ENCODE measurements around the gene RNF103. TPM values are rescaled to one million over a fixed set of nuclear protein-coding genes. Genes with fewer than 3 reads are reported as not detected.
"Not testable (repeated sequence)": the region's sequence is repeated elsewhere in the genome, so short reads cannot be mapped to it uniquely, and the experiment has no call there.

Gene RNF103
- total RNA-seq, 1 experiment from 2014 or later: 29.3 TPM

- Histone ChIP-seq H3K9me3 (replicated peaks) (no peaks in the 10 kb centered on the region), H3K4me3 (no peak overlapping the region), H3K27me3 (no peaks in the 10 kb centered on the region), H3K36me3 (peaks cover 59% of the 10 kb centered on the region), H3K4me1 (no peaks in the 10 kb centered on the region), H3K27ac (no peak overlapping the region)
- no peak for DNase-seq
Measured at GRCh38 chr2:86615596-86615995, 8.1 kb downstream of the RNF103 start.

DNA sequence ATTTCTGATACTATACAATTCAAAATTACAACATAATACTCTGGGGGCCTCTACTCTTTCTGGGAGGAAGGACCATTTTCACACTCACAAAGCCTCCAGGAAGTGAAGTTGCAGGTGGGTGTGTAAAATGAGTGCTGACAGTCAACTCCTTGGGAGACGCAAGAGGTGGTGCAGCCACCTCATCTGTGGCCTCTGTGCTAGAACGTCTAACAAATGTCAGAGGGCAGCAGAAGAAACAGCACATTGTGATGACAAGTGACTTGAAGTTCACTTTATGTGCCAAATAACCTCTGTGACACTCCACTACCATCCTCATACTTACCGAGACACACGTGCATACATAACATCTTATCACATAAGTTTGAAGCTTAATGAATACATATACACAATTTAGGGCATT, 10.2 kb downstream of the RNF103 start:
- H3K27me3 ChIP-seq: no peaks in the 10 kb centered on the region
- DNase-seq: no peak
- H3K4me3 ChIP-seq: no peak overlapping the region
- H3K9me3 ChIP-seq (replicated peaks): no peaks in the 10 kb centered on the region
- H3K4me1 ChIP-seq: no peaks in the 10 kb centered on the region
- H3K27ac ChIP-seq: no peak overlapping the region
- H3K36me3 ChIP-seq: peaks cover 58% of the 10 kb centered on the region

DNA sequence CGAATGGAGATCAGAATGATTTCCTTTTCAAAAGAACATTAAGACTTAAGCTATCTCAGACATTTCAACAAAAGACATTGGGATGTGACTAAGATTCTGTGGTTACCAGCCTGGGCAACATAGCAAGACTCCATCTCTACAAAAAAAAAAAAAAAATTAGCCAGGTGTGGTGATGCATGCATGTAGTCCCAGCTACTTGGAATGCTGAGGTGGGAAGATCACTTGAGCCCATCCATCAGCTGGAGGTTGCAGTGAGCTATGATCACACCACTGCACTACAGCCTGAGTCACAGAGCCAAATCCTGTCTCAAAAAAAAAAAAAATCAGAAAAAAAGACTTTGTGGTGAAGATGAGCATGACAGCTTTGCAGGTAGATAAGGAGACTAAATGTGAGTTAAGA, 12.8 kb downstream of the RNF103 start:
- H3K27ac ChIP-seq: no peak overlapping the region
- no peak for DNase-seq
- no peaks in the 10 kb centered on the region for H3K4me1 ChIP-seq
- no peak overlapping the region for H3K4me3 ChIP-seq
- H3K9me3 ChIP-seq (replicated peaks): no peaks in the 10 kb centered on the region
- no peaks in the 10 kb centered on the region for H3K27me3 ChIP-seq
- peaks cover 49% of the 10 kb centered on the region for H3K36me3 ChIP-seq

DNA sequence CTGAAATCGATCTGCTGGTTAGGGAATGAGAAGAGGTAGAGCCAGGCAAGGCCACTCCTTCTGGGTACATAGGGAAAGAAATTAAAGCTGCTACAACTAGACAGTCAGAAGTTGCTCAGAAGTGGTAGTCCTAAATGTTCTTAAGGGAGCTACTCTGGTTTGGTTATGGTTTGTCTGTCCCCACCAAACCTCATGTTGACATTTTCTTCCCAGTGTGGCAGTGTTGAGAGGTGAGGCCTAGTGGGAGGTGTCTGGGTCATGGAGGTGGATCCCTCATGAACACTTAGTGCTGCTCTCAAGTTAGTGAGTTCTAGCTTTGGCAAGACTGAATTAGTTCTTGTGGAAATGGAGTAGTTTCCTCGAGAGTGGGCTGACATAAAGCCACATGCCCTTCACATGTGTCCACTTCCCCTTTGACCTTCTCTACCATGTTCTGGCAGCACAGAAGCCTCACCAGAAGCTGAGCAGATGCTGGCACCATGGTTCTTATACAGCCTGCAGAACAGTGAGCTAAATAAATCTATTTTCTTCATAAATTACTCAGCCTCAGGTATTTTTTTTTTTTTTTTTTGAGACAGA, 14.7 kb downstream of the RNF103 start:
- Histone ChIP-seq H3K9me3 (replicated peaks) (no peaks in the 10 kb centered on the region), H3K4me3 (no peak overlapping the region), H3K27me3 (no peaks in the 10 kb centered on the region), H3K27ac (no peak overlapping the region), H3K4me1 (no peaks in the 10 kb centered on the region), H3K36me3 (peaks cover 47% of the 10 kb centered on the region)
- DNase-seq: no peak

DNA sequence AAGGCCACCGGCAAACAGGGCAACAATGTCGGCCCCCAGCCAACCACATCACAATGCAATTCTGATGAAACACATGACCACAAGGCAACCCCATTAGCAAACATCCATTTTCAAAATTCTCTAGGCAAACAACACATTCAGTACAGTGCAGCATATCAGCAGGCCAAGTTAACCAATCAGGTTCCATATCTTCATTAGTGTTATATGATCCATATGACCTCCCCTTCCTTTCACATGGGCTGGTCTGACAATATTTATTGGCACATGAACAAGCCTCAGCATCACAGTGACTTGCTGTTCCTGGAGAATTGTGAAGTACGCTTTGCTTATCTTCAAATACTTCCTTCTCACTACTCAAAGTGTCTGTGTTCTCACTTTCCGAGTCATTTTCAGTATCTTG, 19.8 kb downstream of the RNF103 start:
- H3K27me3 ChIP-seq: no peaks in the 10 kb centered on the region
- DNase-seq: no peak
- peaks cover 4% of the 10 kb centered on the region; the same call in 1 of the 2 replicates for H3K9me3 ChIP-seq (replicated peaks)
- H3K27ac ChIP-seq: no peak overlapping the region
- no peaks in the 10 kb centered on the region for H3K4me1 ChIP-seq
- H3K4me3 ChIP-seq: no peak overlapping the region
- peaks cover 28% of the 10 kb centered on the region for H3K36me3 ChIP-seq

DNA sequence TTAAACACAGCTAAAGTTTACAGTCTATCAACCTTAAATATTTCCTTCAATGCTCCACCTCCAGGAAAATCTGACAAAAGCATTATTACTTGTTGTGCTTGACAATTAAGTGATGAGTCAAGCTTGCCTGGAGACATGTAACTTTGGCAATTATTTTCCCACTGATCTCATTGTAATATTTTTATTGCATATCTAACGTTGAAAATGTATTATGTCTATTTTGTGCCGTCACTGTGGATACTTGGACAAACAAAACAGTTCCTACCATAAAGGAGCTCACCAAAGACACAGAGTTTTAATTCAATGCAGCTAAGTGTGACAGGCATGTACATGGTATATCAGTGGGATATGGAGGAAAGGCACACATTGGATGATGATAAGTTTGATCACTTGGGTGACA, 24.7 kb downstream of the RNF103 start:
- H3K4me1 ChIP-seq: no peaks in the 10 kb centered on the region
- no peaks in the 10 kb centered on the region for H3K27me3 ChIP-seq
- H3K4me3 ChIP-seq: no peak overlapping the region
- no peak overlapping the region for H3K27ac ChIP-seq
- peaks cover 8% of the 10 kb centered on the region; the same call in 1 of the 2 replicates for H3K9me3 ChIP-seq (replicated peaks)
- H3K36me3 ChIP-seq: peaks cover 7% of the 10 kb centered on the region
- DNase-seq: no peak

GRCh38 chr2:86596118-86596517, 27.5 kb downstream of the RNF103 start:
- no peaks in the 10 kb centered on the region for H3K27me3 ChIP-seq
- peaks cover 7% of the 10 kb centered on the region; the same call in 1 of the 2 replicates for H3K9me3 ChIP-seq (replicated peaks)
- no peak overlapping the region for H3K4me3 ChIP-seq
- no peak overlapping the region for H3K27ac ChIP-seq
- no peak for DNase-seq
- no peaks in the 10 kb centered on the region for H3K36me3 ChIP-seq
- H3K4me1 ChIP-seq: no peaks in the 10 kb centered on the region

GRCh38 chr2:86593266-86593665, 30.4 kb downstream of the RNF103 start:
- Histone ChIP-seq H3K27me3 (no peaks in the 10 kb centered on the region), H3K4me3 (no peak overlapping the region), H3K27ac (no peak overlapping the region), H3K9me3 (replicated peaks) (no peaks in the 10 kb centered on the region; the same call in 1 of the 2 replicates), H3K4me1 (no peaks in the 10 kb centered on the region), H3K36me3 (no peaks in the 10 kb centered on the region)
- no peak for DNase-seq

DNA sequence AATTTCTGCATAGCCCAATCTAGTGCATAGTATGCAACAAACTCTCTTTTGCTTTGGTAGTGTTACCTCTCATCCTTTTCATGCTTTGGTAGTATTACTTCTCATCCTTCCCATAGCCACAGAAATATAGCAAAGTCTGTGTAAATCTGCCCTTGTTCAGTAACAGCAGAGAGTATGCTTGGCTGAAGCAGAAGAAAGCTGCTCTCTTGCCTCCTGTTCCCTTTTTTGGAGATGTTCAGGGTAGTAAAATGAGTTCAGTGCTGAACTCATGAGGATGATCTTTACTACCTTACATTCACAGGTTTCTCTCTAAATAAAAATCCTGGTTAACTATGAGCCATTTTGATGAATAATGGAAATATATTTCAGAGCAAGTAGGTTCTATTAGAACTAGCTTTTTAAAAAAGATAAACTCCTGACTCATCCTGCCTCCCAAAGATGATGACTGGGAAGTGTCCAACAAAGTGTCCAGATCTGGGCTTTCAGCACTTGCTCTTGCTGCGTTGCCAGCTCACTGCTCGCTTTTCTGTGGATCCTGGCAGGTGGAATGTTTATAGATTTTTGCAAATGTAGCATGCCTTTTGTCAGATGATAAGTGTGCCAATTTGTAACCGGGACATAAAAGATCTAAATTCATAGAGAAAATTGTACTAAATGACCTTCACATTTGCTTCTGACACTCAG, 31.0 kb downstream of the RNF103 start:
- H3K27me3 ChIP-seq: no peaks in the 10 kb centered on the region
- DNase-seq: no peak
- H3K27ac ChIP-seq: no peak overlapping the region
- H3K9me3 ChIP-seq (replicated peaks): no peaks in the 10 kb centered on the region
- H3K4me1 ChIP-seq: no peaks in the 10 kb centered on the region
- no peaks in the 10 kb centered on the region for H3K36me3 ChIP-seq
- H3K4me3 ChIP-seq: no peak overlapping the region

GRCh38 chr2:86589701-86590100, 34.0 kb downstream of the RNF103 start:
- H3K27me3 ChIP-seq; H3K27ac ChIP-seq; H3K4me3 ChIP-seq; H3K4me1 ChIP-seq; DNase-seq; H3K9me3 ChIP-seq (replicated peaks); H3K36me3 ChIP-seq: not testable (repeated sequence)

DNA sequence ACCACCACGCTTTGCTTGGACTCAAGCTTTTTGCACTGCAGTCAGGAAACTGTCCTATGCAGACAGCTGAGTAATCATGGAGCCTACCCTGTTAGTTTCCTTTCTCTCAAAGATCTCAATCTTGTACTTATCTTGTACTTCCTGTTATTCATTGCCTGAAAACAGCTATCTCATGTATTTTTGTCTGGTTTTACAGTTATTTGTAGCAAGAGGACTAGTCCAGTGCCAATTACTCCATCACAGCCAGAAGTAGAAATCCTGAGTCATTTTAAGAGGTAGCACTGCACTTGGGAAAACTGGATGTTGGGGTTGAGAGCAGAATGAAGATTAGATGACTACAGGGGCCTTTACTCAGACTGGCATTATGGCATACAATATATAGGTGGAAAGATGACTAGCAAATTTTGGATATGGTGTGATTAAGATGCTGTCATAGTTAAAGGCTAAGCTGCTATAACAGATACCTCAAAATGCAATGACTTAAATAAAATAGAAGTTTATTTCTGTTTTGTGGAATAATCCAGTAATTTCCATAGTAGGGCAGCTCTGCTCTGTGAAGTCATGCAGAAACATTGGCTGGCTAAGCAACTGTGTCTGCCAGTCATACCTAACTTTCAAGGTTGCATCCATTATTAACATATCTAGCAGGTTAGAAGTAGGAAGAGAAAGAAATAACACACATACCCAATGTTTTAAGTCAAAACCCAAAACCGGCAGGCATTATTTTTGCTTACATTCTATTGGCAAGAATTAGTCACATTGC, 39.3 kb downstream of the RNF103 start:
- DNase-seq: no peak

DNA sequence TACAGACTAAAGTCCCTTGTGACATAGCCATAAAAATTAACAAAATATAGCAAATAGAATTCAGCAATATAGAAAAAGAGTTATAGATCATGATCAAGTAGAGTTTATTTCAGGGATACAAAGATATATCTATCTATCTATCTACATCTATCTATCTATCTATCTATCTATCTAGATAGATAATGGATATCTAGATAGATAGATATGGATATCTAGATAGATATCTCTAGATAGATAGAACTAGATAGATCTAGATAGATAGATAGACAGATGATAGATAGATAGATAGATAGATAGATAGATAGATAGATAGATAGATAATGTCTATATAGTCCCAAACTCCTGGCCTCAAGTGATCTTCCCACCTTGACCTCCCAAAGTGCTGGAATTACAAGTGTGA, 43.1 kb downstream of the RNF103 start:
- Histone ChIP-seq H3K36me3 (no peaks in the 10 kb centered on the region), H3K4me1 (no peaks in the 10 kb centered on the region), H3K9me3 (replicated peaks) (0 out of 2 replicates have a peak, but pooled peaks cover 3% of the 10 kb centered on the region), H3K4me3 (no peak overlapping the region), H3K27ac (no peak overlapping the region), H3K27me3 (no peaks in the 10 kb centered on the region)
- no peak for DNase-seq

More for the DNA sequence above, 39.3 kb downstream of the RNF103 start:
- no peak overlapping the region for H3K4me3 ChIP-seq
- no peaks in the 10 kb centered on the region for H3K4me1 ChIP-seq
- no peak overlapping the region for H3K27ac ChIP-seq
- H3K36me3 ChIP-seq: no peaks in the 10 kb centered on the region
- 0 out of 2 replicates have a peak, but pooled peaks cover 3% of the 10 kb centered on the region for H3K9me3 ChIP-seq (replicated peaks)
- H3K27me3 ChIP-seq: no peaks in the 10 kb centered on the region

GRCh38 chr2:86577817-86578456, 45.7 kb downstream of the RNF103 start:
- no peaks in the 10 kb centered on the region for H3K4me1 ChIP-seq
- no peaks in the 10 kb centered on the region for H3K27me3 ChIP-seq
- no peak overlapping the region for H3K4me3 ChIP-seq
- H3K27ac ChIP-seq: no peak overlapping the region
- no peaks in the 10 kb centered on the region for H3K36me3 ChIP-seq
- DNase-seq: no peak
- H3K9me3 ChIP-seq (replicated peaks): no peaks in the 10 kb centered on the region

- Histone ChIP-seq H3K4me1 (no peaks in the 10 kb centered on the region), H3K36me3 (no peaks in the 10 kb centered on the region), H3K9me3 (replicated peaks) (no peaks in the 10 kb centered on the region), H3K27ac (no peak overlapping the region), H3K4me3 (no peak overlapping the region), H3K27me3 (no peaks in the 10 kb centered on the region)
- DNase-seq: no peak
Measured at GRCh38 chr2:86570059-86570458, 53.6 kb downstream of the RNF103 start.

DNA sequence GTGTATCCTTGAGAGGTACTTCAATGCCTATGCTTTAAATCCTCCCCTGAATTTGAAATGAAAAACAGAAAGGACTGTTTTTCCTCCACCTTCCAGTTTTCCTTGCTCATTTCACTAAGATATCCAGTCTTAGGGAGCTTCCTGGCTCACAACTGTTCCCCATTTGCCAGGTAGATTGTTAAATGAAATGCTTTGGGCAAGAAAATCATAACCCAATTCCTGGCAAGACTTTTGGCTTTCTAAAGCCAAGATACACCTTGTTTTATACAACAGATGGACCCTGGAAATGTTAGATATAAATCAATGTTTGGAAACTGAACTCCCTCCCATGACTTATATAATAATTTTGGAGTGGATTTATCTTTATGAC, 56.9 kb downstream of the RNF103 start:
- Histone ChIP-seq H3K9me3 (replicated peaks) (no peaks in the 10 kb centered on the region), H3K4me3 (no peak overlapping the region), H3K4me1 (no peaks in the 10 kb centered on the region; the same call in 1 of the 2 replicates), H3K27me3 (no peaks in the 10 kb centered on the region), H3K36me3 (no peaks in the 10 kb centered on the region), H3K27ac (no peak overlapping the region)
- DNase-seq: no peak
